GM18951 (cell line): ENCODE data around the gene TEX28.
"Not testable (repeated sequence)": the region's sequence is repeated elsewhere in the genome, so short reads cannot be mapped to it uniquely, and the experiment has no call there.

Source experiments
- POLR2A ChIP-seq: IDR thresholded peaks from 4 replicates; pipeline ENCODE4 v1.6.1; 2011; ENCODE audit warnings: mild to moderate bottlenecking; ENCODE audit not compliant: insufficient read length, insufficient read depth; ENCODE audit errors: extremely low read depth
- in situ Hi-C: fragments of 300-500 bp; cut with MboI; formaldehyde crosslinking; loops from one replicate; pipeline ENCODE4 v1.12.0; 2022; ENCODE audit warnings: low sequenced_read_pairs, mixed read lengths, inconsistent platforms; ENCODE audit not compliant: unreplicated experiment

Gene TEX28

DNA sequence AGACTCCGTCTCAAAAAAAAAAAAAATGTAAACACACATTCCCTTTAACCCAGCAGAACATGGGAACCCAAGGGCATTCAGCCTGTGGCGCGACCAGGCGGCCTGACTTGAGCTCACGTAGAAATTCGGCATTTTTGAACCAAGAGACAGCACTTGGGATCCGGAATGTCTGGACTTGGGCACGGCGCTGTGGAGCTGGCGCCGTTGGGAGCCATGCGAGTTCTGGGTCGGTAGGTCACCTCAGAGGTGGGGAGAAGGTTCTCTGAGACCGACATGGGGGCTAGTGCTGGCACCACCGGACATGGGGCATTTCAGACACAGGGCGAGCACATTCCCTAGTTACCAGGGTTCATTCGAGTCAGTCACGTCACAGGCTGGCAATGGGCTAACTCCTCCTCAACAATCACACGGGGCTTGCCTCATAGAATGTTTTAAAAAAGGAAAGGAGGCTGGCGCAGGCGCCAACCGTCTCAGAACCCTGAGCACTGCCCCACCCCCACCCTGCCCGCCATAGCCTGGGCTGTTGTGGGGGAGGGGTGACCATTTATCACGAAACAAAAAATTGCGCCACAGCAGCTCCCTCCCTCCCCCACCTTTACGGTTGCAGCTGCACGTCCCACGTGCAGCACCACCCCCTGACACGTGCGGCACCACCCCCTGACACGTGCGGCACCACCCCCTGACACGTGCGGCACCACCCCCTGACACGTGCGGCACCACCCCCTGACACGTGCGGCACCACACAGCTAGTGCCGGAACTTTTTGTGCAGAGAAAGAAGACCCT, at the start of gene TEX28:
TEX28 (minus strand) TSS at position 334 of the 784 bp plus-strand sequence. CDS start 3,007 bp downstream, outside the sequence.
- no peak for TF ChIP-seq POLR2A
- in situ Hi-C loops: no loop called here

DNA sequence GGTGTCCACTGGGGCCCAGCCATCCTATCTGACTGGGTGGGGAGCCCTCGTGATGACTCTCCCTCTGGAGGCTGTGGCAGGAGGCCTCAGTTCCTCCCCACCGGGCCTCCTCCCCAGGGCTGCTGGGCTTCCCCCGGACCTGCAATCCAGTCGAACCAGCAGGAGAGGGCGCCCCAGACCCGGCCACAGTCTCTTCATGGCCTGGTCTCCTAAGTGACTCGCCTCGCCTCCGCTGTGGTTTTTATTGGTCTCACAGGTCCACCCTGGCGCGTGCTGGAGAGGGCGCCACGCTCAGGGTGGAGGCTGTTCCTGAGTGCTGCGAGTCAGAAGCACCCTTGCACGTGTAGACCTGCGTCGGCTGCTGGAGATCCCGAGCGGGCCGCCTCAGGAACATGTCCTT, 48.7 kb upstream of the TEX28 start:
- in situ Hi-C loops: not testable (repeated sequence)

- in situ Hi-C loops: not testable (repeated sequence)
Measured at GRCh38 chrX:154343063-154343462, 48.1 kb upstream of the TEX28 start.

- in situ Hi-C loops: not testable (repeated sequence)
Measured at GRCh38 chrX:154341399-154342298, 46.7 kb upstream of the TEX28 start.

DNA sequence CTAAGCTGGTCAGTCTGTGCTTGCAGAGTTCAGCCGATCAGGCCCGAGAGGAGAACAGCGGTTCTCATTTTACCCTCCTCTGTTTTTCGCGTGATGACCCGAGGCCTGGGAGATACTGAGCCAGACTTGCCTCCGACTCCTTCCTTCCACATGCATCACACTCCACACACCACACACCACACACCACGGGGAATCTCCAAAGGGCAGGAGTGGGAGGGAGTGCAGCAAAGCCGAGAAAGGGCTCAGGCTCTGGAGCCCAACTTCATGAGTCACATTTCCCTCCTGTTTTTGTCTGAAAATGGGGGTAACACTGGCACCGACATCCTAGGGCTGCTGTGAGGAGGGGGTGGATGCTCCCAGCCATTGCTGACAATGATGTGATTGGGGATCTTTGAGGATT, 39.6 kb upstream of the TEX28 start:
- in situ Hi-C loops: loop anchor here (10.0 kb wide), 1 partner anchor 60 kb away; the partner anchor contains the start of gene RPL10
- TF ChIP-seq POLR2A: no peak

DNA sequence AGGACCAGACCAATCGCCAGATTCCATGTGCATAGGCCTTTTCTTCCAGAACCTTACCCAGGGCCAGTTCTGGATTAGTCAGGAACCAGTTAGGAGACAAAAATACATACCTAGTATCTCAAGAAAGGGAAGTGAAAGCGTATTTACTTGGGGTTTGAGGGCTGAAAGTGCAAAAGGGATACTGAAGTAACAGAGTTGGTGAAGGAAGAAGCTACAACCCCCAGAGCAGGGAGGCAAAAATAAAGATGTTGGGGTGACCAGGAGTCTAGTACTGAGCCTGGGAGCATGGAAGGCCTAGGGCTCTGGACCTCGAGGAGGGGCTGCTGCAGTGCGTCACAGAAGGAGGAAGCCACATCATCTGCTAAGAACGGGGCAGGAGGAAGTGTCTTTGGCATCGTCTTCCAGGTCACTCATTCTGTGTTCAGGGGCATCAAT, 38.9 kb upstream of the TEX28 start:
- TF ChIP-seq POLR2A: no peak
- in situ Hi-C loops: loop anchor here (10.0 kb wide), 1 partner anchor 61 kb away; the partner anchor contains the start of gene RPL10

DNA sequence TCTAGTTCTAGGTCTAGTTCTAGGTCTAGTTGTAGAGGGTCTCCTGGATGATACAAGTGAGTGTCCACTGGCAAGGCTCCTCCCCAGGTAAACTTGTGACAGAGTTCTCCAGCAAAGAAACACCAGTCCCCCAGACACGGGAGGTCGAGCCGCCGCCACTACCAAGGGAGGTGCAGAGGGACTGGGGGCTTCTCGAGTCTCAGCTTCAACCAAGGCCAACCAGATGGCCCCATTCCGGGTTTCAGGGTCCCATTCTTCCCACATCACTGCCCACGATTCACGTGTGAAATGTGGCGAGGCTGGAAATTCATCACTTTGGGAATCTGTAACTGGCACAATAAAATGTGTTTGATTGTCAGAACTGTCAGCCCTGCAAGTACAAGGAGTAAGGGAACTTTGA, 38.2 kb upstream of the TEX28 start:
- in situ Hi-C loops: loop anchor here (10.0 kb wide), 1 partner anchor 62 kb away; the partner anchor contains the start of gene RPL10
- no peak for TF ChIP-seq POLR2A

DNA sequence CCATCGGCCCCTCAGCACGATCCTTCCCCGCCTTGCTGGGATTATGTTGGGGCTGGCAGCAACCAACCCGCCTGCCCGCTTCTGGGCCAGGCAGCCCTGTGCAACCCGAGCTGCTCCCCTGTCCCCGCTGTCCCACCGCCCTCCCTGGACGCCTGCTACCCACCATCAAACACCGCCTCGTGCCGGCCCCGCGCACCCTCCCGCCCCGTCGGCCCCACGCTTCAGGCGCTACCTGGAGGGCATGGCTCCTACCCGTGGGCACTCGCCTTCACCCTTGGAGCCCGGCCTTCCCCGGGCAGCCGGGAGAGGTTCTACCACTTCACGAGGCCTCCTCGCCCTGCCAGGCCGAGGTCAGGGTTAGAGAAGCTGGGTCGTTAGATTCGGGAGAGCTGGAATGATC, 37.6 kb upstream of the TEX28 start:
- in situ Hi-C loops: loop anchor here (10.0 kb wide), 1 partner anchor 62 kb away; the partner anchor contains the start of gene RPL10
- no peak for TF ChIP-seq POLR2A

GRCh38 chrX:154329294-154329693, 34.4 kb upstream of the TEX28 start:
- no peak for TF ChIP-seq POLR2A
- in situ Hi-C loops: no loop called here

GRCh38 chrX:154328646-154329045, 33.7 kb upstream of the TEX28 start:
- no peak for TF ChIP-seq POLR2A
- in situ Hi-C loops: no loop called here

DNA sequence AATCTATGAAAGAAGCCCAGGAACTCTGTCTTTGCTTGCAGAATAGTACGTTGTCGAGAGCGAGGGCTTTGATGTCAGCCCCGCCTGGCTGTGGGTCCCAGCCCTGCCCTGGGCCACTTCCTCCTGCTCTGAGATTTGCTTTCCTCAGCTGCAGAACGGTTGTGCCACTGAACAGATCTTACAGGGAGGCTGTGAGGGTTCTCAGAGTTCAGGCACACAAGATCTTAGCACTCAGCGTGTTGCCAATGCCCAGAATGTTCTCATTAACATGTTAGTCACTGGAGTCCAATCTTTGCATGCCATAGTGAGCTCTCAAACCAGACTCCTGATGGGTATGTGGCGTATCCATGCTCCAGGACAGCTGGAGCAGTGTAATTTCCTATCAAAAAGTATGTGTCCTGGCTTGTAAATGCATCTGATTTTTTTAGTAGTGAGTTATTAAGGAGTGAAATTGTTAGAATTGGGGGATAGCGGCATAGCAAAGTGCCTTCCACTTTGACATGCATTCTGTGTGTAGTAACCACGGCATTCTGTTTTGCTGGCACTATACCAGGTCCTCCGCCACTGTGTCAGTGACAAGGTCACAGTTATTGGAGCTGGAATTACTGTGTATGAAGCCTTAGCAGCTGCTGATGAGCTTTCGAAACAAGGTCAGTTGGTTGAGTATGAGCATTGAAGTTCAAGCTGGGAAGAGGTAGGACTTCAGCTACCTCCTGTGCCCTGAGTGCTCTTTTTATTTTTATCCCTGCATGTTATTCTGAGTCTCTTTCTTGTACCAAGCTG, 32.3 kb upstream of the TEX28 start:
- no peak for TF ChIP-seq POLR2A
- in situ Hi-C loops: no loop called here

- no peak for TF ChIP-seq POLR2A
- in situ Hi-C loops: no loop called here
Measured at GRCh38 chrX:154325541-154325940, 30.6 kb upstream of the TEX28 start.

DNA sequence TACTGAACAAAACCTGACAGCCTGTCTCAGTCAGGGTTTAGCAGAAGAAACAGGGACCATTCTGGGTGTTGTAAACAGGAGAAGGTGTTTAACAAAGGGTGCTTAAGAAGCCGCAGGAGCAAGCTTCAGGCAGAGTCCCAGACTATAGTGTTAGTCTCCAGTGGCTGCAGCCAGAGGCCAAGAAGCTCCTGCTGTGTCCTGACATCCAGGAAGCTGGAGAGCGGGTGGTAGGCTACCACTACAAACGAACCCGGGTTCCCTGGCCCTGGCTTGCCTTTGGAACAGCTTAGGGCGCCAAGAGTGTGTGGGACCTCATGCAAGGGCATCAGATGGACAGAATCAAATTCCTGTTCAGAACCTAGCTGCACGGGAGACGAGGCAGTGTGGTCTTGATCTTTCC, 28.6 kb upstream of the TEX28 start:
- in situ Hi-C loops: no loop called here

More for the DNA sequence above, 28.6 kb upstream of the TEX28 start:
- TF ChIP-seq POLR2A: no peak
